ENCODE measurements around the gene NOTCH1. TPM values are rescaled to one million over a fixed set of nuclear protein-coding genes. Genes with fewer than 3 reads are reported as not detected.

The NOTCH1 gene
- total and polyA plus RNA-seq, 2 of the 13 experiments (the other 11 are each of a cell fraction or from before 2014, with no cell fraction given) = 0.09 to 0.35 TPM

- TF ChIP-seq E2F5 (CRISPR knock-in tag; conservative IDR thresholded peaks at IDR 0.05) = no peak
- no peak for TF ChIP-seq TERF1 (CRISPR knock-in tag; IDR thresholded peaks at IDR 0.05)
- TF ChIP-seq ZSCAN21 (CRISPR knock-in tag; IDR thresholded peaks at IDR 0.05; ENCODE audit: borderline replicate concordance) = no peak
- peak; percentile 48 for TF ChIP-seq ZNF687 (CRISPR knock-in tag; IDR thresholded peaks at IDR 0.05)
- no peak for TF ChIP-seq ZNF432 (CRISPR knock-in tag; IDR thresholded peaks at IDR 0.05; ENCODE audit: borderline replicate concordance)
- TF ChIP-seq ASH2L (IDR thresholded peaks at IDR 0.05; ENCODE audit: insufficient read length, low read depth, low read length) = peak; percentile 38
- no peak for TF ChIP-seq FOXK2 (IDR thresholded peaks at IDR 0.05)
- 0 out of 2 replicates have a peak, but pooled peaks have one; percentile 30 for TF ChIP-seq ZNF746 (CRISPR knock-in tag; IDR thresholded peaks at IDR 0.05)
- TF ChIP-seq SP5 (CRISPR knock-in tag; IDR thresholded peaks at IDR 0.05; ENCODE audit: borderline replicate concordance, low read depth) = no peak; the same call in 1 of the 2 replicates
- TF ChIP-seq ZSCAN30 (CRISPR knock-in tag; IDR thresholded peaks at IDR 0.05) = no peak
- TF ChIP-seq ZNF260 (CRISPR knock-in tag; IDR thresholded peaks at IDR 0.05; ENCODE audit: borderline replicate concordance, low read depth) = no peak
- TF ChIP-seq NR2F6 (IDR thresholded peaks at IDR 0.05) = no peak
- no peak for TF ChIP-seq NR2F6 (CRISPR knock-in tag; IDR thresholded peaks at IDR 0.05)
- no peak for TF ChIP-seq ZNF143 (CRISPR knock-in tag; IDR thresholded peaks at IDR 0.05)
- no peak for TF ChIP-seq ZNF34 (CRISPR knock-in tag; IDR thresholded peaks at IDR 0.05; ENCODE audit: borderline replicate concordance)
- no peak for TF ChIP-seq NCOA2 (CRISPR knock-in tag; IDR thresholded peaks at IDR 0.05)
- peak; percentile 37; the same call in 1 of the 2 replicates for TF ChIP-seq FOSL2 (CRISPR knock-in tag; IDR thresholded peaks at IDR 0.05)
- no peak for TF ChIP-seq ZFP37 (CRISPR knock-in tag; IDR thresholded peaks at IDR 0.05; ENCODE audit: borderline replicate concordance)
- no peak for TF ChIP-seq ZBTB21 (CRISPR knock-in tag; IDR thresholded peaks at IDR 0.05)
- no peak for TF ChIP-seq STAT6 (CRISPR knock-in tag; IDR thresholded peaks at IDR 0.05; ENCODE audit: borderline replicate concordance)
- no peak for TF ChIP-seq ZNF709 (CRISPR knock-in tag; IDR thresholded peaks at IDR 0.05)
Measured at GRCh38 chr9:136483589-136484152, 62.2 kb downstream of the NOTCH1 start (continued).
